Cardiac muscle cell (in vitro differentiated cells and primary cell): ENCODE results near the gene TAF6. TPM values are rescaled to one million over a fixed set of nuclear protein-coding genes. Genes with fewer than 3 reads are reported as not detected.

Experiments used
- DNase-seq, 2 donors: peaks; one replicate each; pipeline versions ENCODE4 v3.0.0 to v3.0.0-alpha.2; 2010 to 2017; ENCODE audit warnings: low read depth in 1 of 2, low spot score in 1 of 2
- H3K27ac ChIP-seq: fragments of 200-600 bp; sonication (generic); 2 replicates; pipeline ENCODE4 v1.5.1; 2016
- H3K27me3 ChIP-seq: fragments of 200-600 bp; sonication (generic); 2 replicates; pipeline ENCODE4 v1.6.0; 2016; ENCODE audit warnings: control low read depth
- H3K36me3 ChIP-seq: fragments of 200-600 bp; sonication (generic); 2 replicates; pipeline ENCODE4 v1.5.1; 2016; ENCODE audit warnings: control low read depth
- H3K4me1 ChIP-seq: fragments of 200-600 bp; sonication (generic); 2 replicates; pipeline ENCODE4 v1.8.1; 2017; ENCODE audit warnings: low read depth, mild to moderate bottlenecking, mixed run types
- H3K4me3 ChIP-seq: fragments of 200-600 bp; sonication (generic); 2 replicates; pipeline ENCODE4 v1.5.1; 2016; ENCODE audit warnings: mild to moderate bottlenecking
- H3K9me3 ChIP-seq: fragments of 200-600 bp; sonication (generic); 2 replicates; pipeline ENCODE4 v1.5.1; 2017; ENCODE audit warnings: low read depth, mild to moderate bottlenecking, control low read depth
- polyA plus RNA-seq: library from polyadenylated mRNA; unstranded; fragments of >200 nt; fragmentation: Nextera tagmentation; extraction: Ambion mirVana; gene quantifications from 2 replicates; pipeline ENCODE4 v1.2.1, GENCODE V29; 2016
- total RNA-seq: library from RNA; depleted of rRNA; stranded (reverse); fragments of >200 nt; gene quantifications from 2 replicates; pipeline ENCODE4 v1.2.3, GENCODE V29; 2016
- TF ChIP-seq, protein P1 (sequence below): IDR thresholded peaks from 2 replicates; pipeline ENCODE4 v1.5.1; 2012; ENCODE audit warnings: low read depth, mild to moderate bottlenecking, low read length

Gene TAF6
- total and polyA plus RNA-seq, 2 experiments from 2014 or later = 99.4 to 163 TPM

DNA sequence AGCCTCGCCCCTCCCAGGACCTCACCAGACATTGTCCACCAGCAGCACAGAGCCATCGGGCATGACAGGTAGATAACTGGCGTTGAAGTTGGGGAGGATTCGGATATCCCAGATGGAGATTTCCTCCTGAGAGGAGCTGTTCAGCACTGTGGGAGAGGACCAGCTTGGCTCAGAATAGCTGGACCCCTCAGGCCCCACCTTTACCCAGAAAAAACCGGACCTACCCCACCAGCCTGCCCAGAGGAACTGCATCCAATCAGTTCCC is 37.8 kb upstream of the TAF6 start:
- no peak for DNase-seq
- Histone ChIP-seq H3K27ac (peak overlapping the region; percentile 57), H3K4me3 (no peak overlapping the region), H3K4me1 (peaks cover 6% of the 10 kb centered on the region), H3K36me3 (peaks cover 19% of the 10 kb centered on the region), H3K9me3 (no peaks in the 10 kb centered on the region), H3K27me3 (no peaks in the 10 kb centered on the region)
- TF ChIP-seq, protein P1, sequence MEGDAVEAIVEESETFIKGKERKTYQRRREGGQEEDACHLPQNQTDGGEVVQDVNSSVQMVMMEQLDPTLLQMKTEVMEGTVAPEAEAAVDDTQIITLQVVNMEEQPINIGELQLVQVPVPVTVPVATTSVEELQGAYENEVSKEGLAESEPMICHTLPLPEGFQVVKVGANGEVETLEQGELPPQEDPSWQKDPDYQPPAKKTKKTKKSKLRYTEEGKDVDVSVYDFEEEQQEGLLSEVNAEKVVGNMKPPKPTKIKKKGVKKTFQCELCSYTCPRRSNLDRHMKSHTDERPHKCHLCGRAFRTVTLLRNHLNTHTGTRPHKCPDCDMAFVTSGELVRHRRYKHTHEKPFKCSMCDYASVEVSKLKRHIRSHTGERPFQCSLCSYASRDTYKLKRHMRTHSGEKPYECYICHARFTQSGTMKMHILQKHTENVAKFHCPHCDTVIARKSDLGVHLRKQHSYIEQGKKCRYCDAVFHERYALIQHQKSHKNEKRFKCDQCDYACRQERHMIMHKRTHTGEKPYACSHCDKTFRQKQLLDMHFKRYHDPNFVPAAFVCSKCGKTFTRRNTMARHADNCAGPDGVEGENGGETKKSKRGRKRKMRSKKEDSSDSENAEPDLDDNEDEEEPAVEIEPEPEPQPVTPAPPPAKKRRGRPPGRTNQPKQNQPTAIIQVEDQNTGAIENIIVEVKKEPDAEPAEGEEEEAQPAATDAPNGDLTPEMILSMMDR = no peak

DNA sequence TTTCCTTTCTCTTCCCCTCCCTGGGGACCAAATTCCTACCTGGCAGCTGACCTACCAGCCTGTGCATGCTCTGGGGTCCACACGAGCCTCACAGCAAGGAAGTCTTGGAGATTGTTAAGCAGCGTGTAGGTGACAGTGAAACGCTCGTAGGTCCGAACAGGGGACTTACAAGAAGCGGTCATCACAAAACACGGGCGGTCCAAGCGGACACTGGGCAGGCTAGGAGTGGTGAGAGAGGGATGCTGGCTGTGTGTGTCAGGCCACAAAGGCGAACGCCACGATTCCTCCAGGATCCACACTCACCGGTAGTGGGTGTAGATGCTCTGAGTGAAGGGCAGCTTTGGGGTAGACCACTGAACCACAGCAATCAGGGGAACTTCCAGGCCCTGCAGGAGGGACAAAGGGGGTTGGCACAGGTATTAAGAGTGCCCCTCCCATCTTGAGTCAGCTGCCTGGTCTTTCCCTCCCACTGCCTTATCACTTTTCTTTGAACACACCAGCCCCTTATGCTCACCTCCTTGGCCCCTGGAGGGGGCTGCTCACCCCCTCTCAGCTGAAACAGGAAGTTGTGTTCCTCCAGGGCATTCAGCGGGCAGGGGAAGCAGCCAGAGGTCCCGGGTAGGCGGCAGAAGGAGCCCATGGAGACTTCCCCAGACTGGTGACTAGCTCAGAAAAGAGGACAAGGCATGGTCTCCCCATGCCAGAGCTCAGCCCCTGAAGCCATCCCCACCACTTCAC is 37.3 kb upstream of the TAF6 start:
- Histone ChIP-seq H3K27ac (peak overlapping the region; percentile 57), H3K36me3 (peaks cover 19% of the 10 kb centered on the region), H3K4me3 (no peak overlapping the region), H3K4me1 (peaks cover 6% of the 10 kb centered on the region), H3K9me3 (no peaks in the 10 kb centered on the region), H3K27me3 (no peaks in the 10 kb centered on the region)
- no peak for DNase-seq
- TF ChIP-seq, protein P1 = no peak

DNA sequence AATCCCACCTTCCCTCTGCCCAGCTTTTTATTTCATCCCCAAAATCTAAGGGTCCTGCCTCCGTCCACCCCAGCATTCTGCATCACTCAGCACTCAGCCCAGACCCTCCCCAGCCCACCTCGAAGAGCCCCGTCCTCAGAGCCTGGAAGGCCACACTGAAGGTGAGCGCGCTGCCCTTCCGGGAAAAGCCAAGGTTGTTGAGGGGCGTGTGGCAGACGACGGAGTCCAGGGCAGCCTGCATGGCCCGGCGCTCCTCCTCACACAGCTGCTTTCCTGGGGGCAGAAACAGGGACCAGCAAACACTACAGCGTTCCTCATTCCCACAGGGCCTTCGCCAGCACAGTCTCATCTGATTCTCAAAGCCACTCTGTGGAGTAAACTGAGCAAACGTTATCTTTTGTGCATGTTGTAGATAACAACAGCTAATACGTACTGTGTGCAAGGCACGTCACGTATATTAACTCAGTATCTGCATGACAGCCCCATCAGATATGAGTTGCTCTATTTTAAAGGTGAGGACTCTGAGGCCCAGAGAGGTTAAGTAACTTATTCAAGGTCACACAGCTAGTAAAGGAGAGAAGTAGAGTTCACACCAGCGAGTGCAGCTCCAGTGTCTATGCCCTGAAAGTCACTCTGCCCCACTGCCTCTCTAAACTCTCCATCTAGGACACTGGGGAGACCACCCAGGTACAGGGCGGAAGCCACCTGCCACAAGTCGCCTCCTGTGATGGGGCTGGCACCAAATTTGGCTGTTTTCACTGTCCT is 36.6 kb upstream of the TAF6 start:
- no peaks in the 10 kb centered on the region for H3K27me3 ChIP-seq
- TF ChIP-seq, protein P1 = no peak
- no peak overlapping the region for H3K4me3 ChIP-seq
- no peak overlapping the region for H3K27ac ChIP-seq
- DNase-seq = no peak
- H3K9me3 ChIP-seq = no peaks in the 10 kb centered on the region
- peaks cover 19% of the 10 kb centered on the region for H3K36me3 ChIP-seq
- H3K4me1 ChIP-seq = peaks cover 6% of the 10 kb centered on the region

DNA sequence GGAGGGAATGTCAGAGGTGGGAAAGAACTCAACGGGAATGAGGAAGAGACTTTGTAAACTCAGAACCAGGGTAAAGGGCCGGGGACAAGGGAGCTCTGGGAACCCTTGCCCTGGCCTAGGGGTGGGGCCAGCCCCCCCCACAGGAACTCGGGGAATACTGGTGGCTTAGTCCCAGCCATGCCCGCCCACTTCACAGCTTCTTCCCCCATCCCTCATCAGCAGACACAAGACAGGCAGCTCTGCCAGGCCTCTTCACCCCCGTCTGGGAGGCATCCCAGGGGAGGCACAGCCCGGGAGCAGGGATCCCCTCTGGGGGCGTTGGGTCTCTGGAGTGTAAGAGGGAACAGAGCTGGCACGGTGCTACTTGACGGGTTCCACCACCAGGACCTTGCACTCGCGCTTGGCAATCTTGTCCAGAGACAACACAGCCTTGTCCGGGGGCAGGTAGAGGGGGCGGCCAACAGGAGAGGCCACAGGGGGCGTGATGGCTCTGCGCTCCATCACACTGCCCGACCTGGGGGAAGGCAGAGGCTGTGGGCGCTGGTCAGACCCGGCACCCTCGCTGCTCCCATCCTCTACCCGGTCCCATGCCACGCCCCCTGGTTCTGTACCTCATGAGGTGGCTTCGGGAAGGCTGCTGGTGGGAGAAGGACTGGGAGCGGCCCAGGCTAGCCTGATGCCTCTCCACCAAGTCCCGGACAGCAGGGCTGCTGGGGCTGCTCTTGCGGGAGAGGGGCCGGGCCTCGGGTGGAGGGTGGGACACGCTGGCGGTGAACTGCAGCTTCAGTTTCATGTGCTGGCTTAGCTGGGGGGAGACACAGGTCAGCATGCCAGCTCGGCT is 35.7 kb upstream of the TAF6 start:
- H3K36me3 ChIP-seq = peaks cover 19% of the 10 kb centered on the region
- H3K27ac ChIP-seq = peak overlapping the region; percentile 50
- TF ChIP-seq, protein P1 = no peak
- H3K27me3 ChIP-seq = no peaks in the 10 kb centered on the region
- no peak for DNase-seq
- H3K9me3 ChIP-seq = no peaks in the 10 kb centered on the region
- H3K4me1 ChIP-seq = peaks cover 6% of the 10 kb centered on the region
- no peak overlapping the region for H3K4me3 ChIP-seq

DNA sequence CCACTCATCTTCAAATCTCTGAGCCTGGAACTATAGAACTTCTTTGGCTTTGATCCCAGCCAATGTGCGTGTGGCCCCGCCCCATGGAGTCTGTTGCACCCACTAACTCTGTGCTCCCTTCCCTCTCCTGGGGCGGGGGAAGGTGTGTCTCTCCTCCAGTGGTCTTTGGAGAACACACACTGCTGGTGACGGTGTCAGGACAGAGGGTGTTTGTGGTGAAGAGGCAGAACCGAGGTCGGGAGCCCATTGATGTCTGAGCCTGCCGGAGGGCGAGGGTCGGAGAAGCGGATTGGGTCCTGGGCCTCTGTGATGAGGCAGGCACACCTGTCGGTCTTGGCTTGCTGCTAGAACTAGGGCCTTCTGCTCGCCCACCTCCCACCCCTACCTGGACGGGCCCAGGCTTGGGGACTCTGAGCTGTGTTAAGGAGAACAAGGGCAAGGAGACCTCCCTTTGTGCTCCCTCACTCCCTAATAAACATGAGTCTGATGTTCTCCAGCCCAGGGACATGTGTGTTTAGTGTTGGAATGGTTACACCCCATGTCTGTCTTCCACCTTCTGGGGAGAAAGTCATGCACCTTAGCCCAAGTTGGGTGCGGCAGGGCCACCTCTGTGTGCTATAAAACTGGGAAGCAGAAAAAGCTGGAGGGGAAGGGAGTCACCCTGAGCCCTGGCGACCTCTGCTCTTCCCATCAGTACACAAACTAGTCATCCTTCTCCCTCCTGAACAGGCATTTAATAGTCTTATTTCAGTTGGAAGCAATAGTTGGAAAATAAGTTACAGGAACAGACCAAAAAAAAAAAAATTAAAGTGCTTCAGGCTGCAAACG is 34.8 kb upstream of the TAF6 start:
- no peak for DNase-seq
- H3K27me3 ChIP-seq = no peaks in the 10 kb centered on the region
- peaks cover 19% of the 10 kb centered on the region for H3K36me3 ChIP-seq
- H3K27ac ChIP-seq = peak overlapping the region; percentile 56
- H3K4me3 ChIP-seq = no peak overlapping the region
- peaks cover 6% of the 10 kb centered on the region for H3K4me1 ChIP-seq
- TF ChIP-seq, protein P1 = no peak
- H3K9me3 ChIP-seq = no peaks in the 10 kb centered on the region
